ENCODE results near the gene EPHX1.
"Not testable (repeated sequence)": the region's sequence is repeated elsewhere in the genome, so short reads cannot be mapped to it uniquely, and the experiment has no call there.

Gene EPHX1

GRCh38 chr1:225809842-225810578 is at the start of gene EPHX1:
EPHX1 (plus strand) TSS chr1:225810124; CDS start chr1:225828730, 18,606 bp downstream.
- peak; percentile 81 for DNase-seq

GRCh38 chr1:225760531-225760930 is 49.4 kb upstream of the EPHX1 start:
- no peak for DNase-seq

- DNase-seq = not testable (repeated sequence)
Observed at GRCh38 chr1:225761395-225761794, 48.5 kb upstream of the EPHX1 start.

- no peak for DNase-seq
Observed at GRCh38 chr1:225762002-225762441, 47.9 kb upstream of the EPHX1 start.

- no peak for DNase-seq
Observed at GRCh38 chr1:225762444-225762843, 47.5 kb upstream of the EPHX1 start.

GRCh38 chr1:225763716-225764548 is 46.0 kb upstream of the EPHX1 start:
- DNase-seq = no peak

- DNase-seq = no peak
Observed at GRCh38 chr1:225765982-225766674, 43.8 kb upstream of the EPHX1 start.

GRCh38 chr1:225766967-225767633 is 42.8 kb upstream of the EPHX1 start:
- DNase-seq = peak; percentile 83

GRCh38 chr1:225767634-225768540 is 42.0 kb upstream of the EPHX1 start:
- no peak for DNase-seq

- no peak for DNase-seq
Observed at GRCh38 chr1:225768662-225769426, 41.1 kb upstream of the EPHX1 start.

GRCh38 chr1:225769687-225770086 is 40.2 kb upstream of the EPHX1 start:
- DNase-seq = no peak

GRCh38 chr1:225770561-225771248 is 39.2 kb upstream of the EPHX1 start:
- DNase-seq = no peak

- no peak for DNase-seq
Observed at GRCh38 chr1:225771661-225772322, 38.1 kb upstream of the EPHX1 start.

- peak; percentile 88 for DNase-seq
Observed at GRCh38 chr1:225772323-225772768, 37.6 kb upstream of the EPHX1 start.

GRCh38 chr1:225772848-225773247 is 37.1 kb upstream of the EPHX1 start:
- DNase-seq = no peak

- no peak for DNase-seq
Observed at GRCh38 chr1:225774281-225775147, 35.4 kb upstream of the EPHX1 start.

GRCh38 chr1:225776294-225776693 is 33.6 kb upstream of the EPHX1 start:
- DNase-seq = no peak

GRCh38 chr1:225777058-225777582 is 32.8 kb upstream of the EPHX1 start:
- DNase-seq = no peak

Measured in amniotic stem cell (primary cell).